Urothelium cell line (cell line): ENCODE results near the gene MXD4.

ENCODE experiments used
- DNase-seq: peaks from one replicate; pipeline ENCODE4 v3.0.0; 2011; ENCODE audit warnings: low spot score, mixed read lengths
- FAIRE-seq: peaks from 2 replicates; lab custom pipeline; 2011; peaks lifted over from hg19 to GRCh38; lab: Jason Lieb, UNC

MXD4 gene

GRCh38 chr4:2253160-2254084, 8.5 kb downstream of the MXD4 start:
- DNase-seq (no peak), FAIRE-seq (no peak)

DNA sequence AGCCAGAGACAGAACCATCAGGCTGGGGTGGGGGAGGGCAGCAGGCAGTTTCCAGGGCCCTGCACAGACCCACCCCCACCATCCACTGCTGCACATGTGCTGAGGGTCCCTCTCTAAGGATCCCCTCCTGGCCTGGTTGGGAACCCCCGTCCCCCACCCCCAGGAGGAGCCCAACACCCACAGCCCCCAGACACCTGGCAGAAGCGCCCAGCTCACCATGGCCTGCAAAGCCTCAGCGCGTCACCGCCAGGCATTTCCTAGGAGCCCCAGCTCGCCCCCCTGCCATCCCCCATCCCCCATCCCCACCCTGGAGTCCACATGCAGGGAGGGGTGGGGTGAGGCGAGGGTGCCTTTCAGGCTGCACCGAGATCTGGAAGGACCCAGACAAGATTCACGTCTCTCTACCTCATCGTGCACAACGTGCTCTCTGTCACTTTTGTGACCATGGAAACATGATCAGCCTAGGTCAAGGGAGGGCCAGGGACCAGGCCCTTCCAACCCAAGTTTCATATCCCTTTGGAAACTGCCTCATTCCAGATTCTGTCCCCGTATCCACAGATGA, 9.3 kb downstream of the MXD4 start:
- DNase-seq (no peak), FAIRE-seq (no peak)

GRCh38 chr4:2251795-2252529, 9.9 kb downstream of the MXD4 start:
- FAIRE-seq (no peak), DNase-seq (no peak)

DNA sequence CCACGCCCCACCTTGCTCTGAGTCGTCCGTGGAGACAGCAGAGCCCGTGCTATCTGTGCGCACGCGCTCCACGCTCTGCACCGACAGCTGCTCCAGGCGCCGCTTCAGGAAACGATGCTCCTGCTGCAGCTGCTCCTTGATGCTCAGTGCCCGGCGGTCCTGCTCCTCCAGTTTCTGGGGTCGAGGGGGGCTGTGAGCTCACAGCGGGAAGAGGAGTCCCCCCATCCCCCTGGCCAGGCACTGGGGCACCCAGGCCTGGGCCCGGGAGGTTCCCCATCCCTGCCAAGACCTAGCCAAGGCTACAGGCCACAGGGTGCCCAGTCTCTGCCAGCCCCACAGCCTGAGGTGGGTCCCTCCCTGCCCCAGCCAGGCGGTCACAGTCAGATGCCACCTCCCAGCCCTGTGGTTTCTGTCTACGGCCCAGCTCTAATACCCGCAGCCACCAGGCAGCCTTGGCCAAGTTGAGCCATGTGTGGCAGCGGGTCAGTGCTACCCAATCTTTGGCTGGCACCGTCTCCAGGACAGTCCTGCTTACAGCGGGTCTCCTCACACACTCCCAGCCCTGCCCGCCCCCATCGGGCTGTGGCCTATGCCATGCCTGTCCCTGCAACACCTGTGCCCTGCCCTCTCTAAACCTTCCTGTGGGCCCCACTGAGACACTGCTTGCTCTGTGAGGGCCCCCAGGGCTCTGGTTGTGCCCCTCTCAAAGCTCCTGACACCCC, 10.7 kb downstream of the MXD4 start:
- DNase-seq (no peak), FAIRE-seq (no peak)

DNA sequence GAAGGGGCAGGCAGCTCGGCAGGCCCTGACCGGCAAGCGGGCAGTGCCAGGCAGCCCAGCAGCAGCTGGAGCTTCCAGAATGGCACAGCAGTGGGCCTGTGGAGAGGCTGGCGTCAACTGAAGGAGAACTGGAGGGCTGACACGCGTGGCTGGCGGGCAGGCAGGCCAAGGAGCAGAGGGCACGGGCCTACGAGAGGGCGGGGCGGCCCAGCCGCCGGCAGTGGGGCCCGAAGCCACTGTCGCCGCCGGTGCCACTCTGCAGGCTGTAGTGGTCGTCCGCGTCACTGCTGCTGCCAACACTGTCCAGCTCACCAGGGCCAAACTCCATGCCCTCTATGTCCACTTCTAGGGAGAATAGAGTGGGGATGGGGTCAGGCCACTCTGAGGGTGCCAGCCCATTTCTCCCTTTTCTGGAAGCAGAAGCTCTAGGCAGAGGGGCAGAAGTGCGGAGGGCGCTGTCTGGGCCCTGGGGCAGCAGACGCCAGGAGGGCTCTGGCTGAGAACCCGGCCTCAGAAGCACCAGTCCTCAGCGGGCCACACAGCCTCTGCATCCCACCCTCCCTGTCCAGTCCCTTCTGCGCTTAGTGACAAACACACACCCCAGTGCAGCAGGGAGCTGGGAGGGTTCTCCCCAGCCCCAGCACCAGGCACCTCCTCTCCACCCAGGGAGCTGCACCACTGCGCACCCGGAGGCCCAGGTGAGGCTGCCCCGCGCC, 11.4 kb downstream of the MXD4 start:
- no peak for FAIRE-seq
- DNase-seq, result no peak

GRCh38 chr4:2249526-2250356, 12.2 kb downstream of the MXD4 start:
- no peak for FAIRE-seq
- DNase-seq, result no peak

DNA sequence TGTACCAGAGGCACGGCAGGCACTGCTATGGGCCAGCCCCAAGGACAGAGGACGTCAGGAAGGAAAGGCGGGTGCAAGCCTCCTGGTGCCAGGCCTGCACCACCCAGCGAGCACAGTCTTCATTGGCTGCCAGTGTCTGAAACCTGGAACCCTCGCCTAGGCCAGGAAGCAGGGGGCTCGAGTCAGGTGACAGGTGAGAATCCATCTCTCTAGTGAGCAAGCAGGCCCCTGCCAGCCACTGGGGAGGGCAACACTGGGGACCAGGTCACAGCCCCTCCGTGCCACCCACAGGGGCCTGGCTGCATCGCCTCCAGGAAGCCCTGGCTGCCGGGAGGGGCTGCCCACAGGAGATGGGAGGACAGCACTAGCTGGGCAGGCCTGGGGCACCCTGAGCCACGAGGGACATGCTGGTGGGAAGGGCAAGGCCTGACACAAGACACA, 13.1 kb downstream of the MXD4 start:
- FAIRE-seq (no peak), DNase-seq (no peak)

GRCh38 chr4:2248044-2248780, 13.7 kb downstream of the MXD4 start:
- FAIRE-seq, result no peak
- DNase-seq, result no peak

- FAIRE-seq (no peak), DNase-seq (no peak)
Measured at GRCh38 chr4:2247128-2248043, 14.5 kb downstream of the MXD4 start.

DNA sequence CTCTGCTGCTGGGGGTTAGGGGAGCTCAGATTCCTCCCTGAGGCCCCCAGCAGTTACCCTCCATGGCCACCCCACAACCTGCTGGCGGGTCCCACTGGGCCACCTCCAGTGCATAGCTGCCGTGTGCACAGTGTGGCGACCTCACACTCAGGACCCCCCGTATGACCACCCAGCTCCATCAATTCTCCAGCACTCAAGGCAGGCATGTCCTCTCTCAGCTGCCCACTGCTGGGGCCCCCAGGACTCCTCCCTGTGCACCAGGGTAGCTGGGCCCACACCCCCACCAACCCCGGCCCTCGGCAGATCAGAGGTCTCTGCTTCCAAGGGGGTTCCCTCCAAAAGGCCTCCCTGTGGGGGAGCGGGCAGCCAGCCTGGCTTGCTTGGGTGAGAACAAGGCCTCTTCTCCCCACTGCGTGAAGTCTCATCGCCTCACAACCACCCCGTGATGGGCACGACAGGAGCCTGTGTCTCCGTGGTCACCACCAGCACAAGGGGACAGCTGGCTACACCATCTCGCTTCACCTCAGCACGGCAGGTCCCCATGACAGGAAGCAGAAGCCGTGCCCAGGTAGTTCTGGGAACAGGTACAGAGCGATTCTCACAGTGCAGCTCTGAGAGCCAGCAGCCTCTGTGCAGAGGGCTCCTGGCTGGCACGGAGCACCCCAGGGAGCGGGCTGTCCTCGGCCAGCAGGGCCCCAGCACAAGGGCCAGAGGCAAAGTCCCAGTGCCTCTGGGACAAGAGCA, 15.4 kb downstream of the MXD4 start:
- no peak for FAIRE-seq
- DNase-seq, result no peak

- DNase-seq (no peak), FAIRE-seq (no peak)
Measured at GRCh38 chr4:2245787-2246275, 16.1 kb downstream of the MXD4 start.

DNA sequence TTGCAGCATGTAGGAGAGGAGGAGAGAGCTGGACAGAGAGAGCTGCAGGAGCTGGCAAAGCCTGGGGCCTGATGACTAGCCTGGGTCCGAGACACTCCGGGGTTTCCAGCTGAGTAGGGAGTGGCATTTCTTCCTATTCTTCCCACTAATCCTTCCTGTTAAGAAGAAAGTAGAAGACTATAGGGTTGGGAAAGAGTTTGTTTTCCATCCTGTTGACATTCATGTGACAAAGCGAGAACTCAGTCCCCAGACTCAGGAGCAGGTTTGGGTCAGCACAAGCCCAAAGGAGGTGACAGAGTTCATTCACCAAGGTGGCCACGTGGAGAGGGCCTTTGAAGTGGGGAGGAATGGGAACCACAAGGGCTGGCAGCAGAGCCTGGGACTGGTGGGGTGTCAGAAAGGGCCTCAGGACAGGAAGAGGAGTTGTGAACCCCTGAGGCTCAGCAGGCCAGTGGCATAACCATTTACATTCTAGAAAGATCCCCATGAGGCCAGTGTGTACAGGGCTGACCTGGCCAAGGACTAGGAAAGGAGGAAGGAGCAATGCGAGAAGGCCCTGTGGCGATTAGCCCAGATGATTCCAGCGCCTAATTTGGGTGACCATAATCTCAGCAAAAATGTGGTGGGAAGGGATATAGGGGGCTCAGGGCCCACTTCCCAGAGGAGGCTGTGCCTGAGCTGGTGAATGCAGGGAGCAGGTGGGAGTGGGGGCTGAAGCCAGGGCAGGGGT, 16.7 kb downstream of the MXD4 start:
- no peak for DNase-seq
- FAIRE-seq, result no peak

DNA sequence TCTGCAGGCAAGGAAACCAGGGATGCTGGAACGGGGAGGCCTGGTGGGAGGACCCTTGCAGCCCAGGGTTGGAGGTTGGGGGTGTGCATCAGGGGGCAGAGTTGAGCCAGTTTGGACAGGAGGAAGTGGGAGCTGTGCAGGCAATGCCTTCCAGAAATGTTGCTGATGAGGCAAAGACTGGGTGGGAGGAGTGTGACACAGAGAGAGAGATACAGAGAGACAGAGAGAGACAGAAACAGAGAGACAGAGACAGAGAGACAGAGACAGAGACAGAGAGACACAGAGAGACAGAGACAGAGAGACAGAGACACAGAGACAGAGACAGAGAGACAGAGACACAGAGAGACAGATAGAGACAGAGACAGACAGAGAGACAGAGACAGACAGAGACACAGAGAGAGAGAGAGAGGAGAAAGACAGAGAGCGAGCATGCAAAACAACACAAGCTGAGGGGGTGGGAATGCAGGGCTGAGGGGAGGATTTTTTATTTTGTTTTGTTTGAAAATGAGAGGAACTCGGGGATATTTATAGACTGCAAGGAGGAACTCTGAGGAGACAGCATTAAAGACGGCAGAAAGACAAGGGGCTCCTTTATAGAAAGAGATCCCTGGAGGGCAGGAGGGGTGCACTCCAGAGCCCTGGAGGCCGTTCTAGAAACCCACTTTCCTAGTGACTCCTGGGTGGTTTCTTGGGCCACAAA, 18.1 kb downstream of the MXD4 start:
- DNase-seq, result no peak
- FAIRE-seq, result peak; percentile 42

GRCh38 chr4:2241410-2242353, 20.2 kb downstream of the MXD4 start, which contains the start of the genes HAUS3 and POLN:
Gene HAUS3, minus strand, starts transcription at chr4:2242121. Its CDS starts 1,175 bp downstream, at chr4:2240946.
Gene POLN, minus strand, starts transcription at chr4:2242121. Its CDS starts 12,890 bp downstream, at chr4:2229231.
- peak; percentile 97 for DNase-seq
- FAIRE-seq, result peak; percentile 88
